Activated T-cell treated with anti-CD3 and anti-CD28 coated beads, Interleukin-2, amount 50 U/mL, for 4 hours (primary cell): ENCODE measurements around the gene RGS13. TPM values are rescaled to one million over a fixed set of nuclear protein-coding genes. Genes with fewer than 3 reads are reported as not detected.
"Not testable (repeated sequence)": the region's sequence is repeated elsewhere in the genome, so short reads cannot be mapped to it uniquely, and the experiment has no call there.

Experiments
- ATAC-seq, 2 donors: fragments of 200-7000 bp; cut with Tn5 transposase; one replicate each; pipeline ENCODE4 v1.10.0; 2021
- DNase-seq: peaks from one replicate; pipeline ENCODE4 v3.0.0-alpha.2; 2020
- H3K27me3 Mint-ChIP-seq: one replicate; pipeline ENCODE4 v1.8.0; 2021; ENCODE audit warnings: low read depth, mixed read lengths
- H3K36me3 Mint-ChIP-seq: one replicate; pipeline ENCODE4 v1.8.0; 2022; ENCODE audit warnings: mixed read lengths; ENCODE audit not compliant: insufficient read depth
- H3K4me1 Mint-ChIP-seq: one replicate; pipeline ENCODE4 v1.8.0; 2021; ENCODE audit warnings: low read depth, mixed read lengths
- H3K4me3 Mint-ChIP-seq: one replicate; pipeline ENCODE4 v1.8.0; 2021; ENCODE audit warnings: mild to moderate bottlenecking, moderate library complexity, mixed read lengths
- H3K9me3 Mint-ChIP-seq: one replicate; pipeline ENCODE4 v1.8.0; 2021; ENCODE audit warnings: mixed read lengths
- total RNA-seq, 3 donors: library from RNA; stranded (reverse); gene quantifications; one replicate each; pipeline ENCODE4 v1.2.1, GENCODE V29; 2021

Gene RGS13
- total RNA-seq, 3 donors from 2014 or later: not detected

GRCh38 chr1:192678099-192678498 is 42.2 kb downstream of the RGS13 start:
- Mint-ChIP-seq H3K36me3 (no peaks in the 10 kb centered on the region), H3K4me1 (no peaks in the 10 kb centered on the region), H3K4me3 (no peak overlapping the region), H3K27me3 (peaks cover 2% of the 10 kb centered on the region), H3K9me3 (no peaks in the 10 kb centered on the region)
- DNase-seq (no peak), ATAC-seq (no peak)

GRCh38 chr1:192682335-192682734 is 46.4 kb downstream of the RGS13 start:
- peaks cover 4% of the 10 kb centered on the region for H3K9me3 Mint-ChIP-seq
- no peak overlapping the region for H3K4me3 Mint-ChIP-seq
- no peaks in the 10 kb centered on the region for H3K4me1 Mint-ChIP-seq
- no peak for DNase-seq
- H3K36me3 Mint-ChIP-seq: no peaks in the 10 kb centered on the region
- H3K27me3 Mint-ChIP-seq: peaks cover 1% of the 10 kb centered on the region
- no peak for ATAC-seq

- H3K4me3 Mint-ChIP-seq, H3K36me3 Mint-ChIP-seq, DNase-seq, ATAC-seq, H3K9me3 Mint-ChIP-seq, H3K4me1 Mint-ChIP-seq, H3K27me3 Mint-ChIP-seq: not testable (repeated sequence)
Measured at GRCh38 chr1:192683081-192683480, 47.1 kb downstream of the RGS13 start.

GRCh38 chr1:192689459-192689858 is 53.5 kb downstream of the RGS13 start:
- Mint-ChIP-seq H3K4me1 (no peaks in the 10 kb centered on the region), H3K27me3 (peaks cover 15% of the 10 kb centered on the region), H3K4me3 (no peak overlapping the region), H3K36me3 (no peaks in the 10 kb centered on the region), H3K9me3 (peaks cover 7% of the 10 kb centered on the region)
- no peak for ATAC-seq
- no peak for DNase-seq

DNA sequence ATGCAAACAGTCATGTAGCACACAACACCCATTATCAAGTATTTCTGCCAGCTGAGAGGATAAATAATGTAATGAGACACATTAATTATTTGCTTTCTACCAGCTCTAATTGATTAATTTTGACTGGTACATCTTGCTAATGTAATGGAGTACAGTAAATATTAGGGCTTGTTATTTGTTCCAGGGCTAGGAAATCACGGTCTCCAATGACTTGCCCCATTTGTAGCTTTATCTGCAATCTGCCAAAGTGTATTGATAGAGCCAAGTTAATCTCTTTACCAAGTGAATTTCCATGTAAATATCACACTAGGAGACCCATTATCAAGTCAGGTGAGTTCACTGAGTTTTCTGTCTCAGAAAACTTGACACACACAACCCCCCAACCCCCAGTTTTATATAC is 55.1 kb downstream of the RGS13 start:
- H3K4me3 Mint-ChIP-seq: no peak overlapping the region
- no peaks in the 10 kb centered on the region for H3K4me1 Mint-ChIP-seq
- no peaks in the 10 kb centered on the region for H3K36me3 Mint-ChIP-seq
- no peak for DNase-seq
- peaks cover 3% of the 10 kb centered on the region for H3K9me3 Mint-ChIP-seq
- H3K27me3 Mint-ChIP-seq: peaks cover 15% of the 10 kb centered on the region
- ATAC-seq: no peak

- Mint-ChIP-seq H3K27me3 (peaks cover 4% of the 10 kb centered on the region), H3K9me3 (no peaks in the 10 kb centered on the region), H3K36me3 (no peaks in the 10 kb centered on the region), H3K4me3 (no peak overlapping the region), H3K4me1 (no peaks in the 10 kb centered on the region)
- DNase-seq (no peak), ATAC-seq (no peak)
Measured at GRCh38 chr1:192696082-192696481, 60.1 kb downstream of the RGS13 start.

- DNase-seq (no peak), ATAC-seq (no peak)
- Mint-ChIP-seq H3K4me3 (no peak overlapping the region), H3K9me3 (no peaks in the 10 kb centered on the region), H3K36me3 (no peaks in the 10 kb centered on the region), H3K4me1 (peaks cover 2% of the 10 kb centered on the region), H3K27me3 (no peaks in the 10 kb centered on the region)
Measured at GRCh38 chr1:192697771-192698170, 61.8 kb downstream of the RGS13 start.

- H3K27me3 Mint-ChIP-seq: no peaks in the 10 kb centered on the region
- no peak overlapping the region for H3K4me3 Mint-ChIP-seq
- H3K9me3 Mint-ChIP-seq: no peaks in the 10 kb centered on the region
- H3K36me3 Mint-ChIP-seq: no peaks in the 10 kb centered on the region
- no peak for ATAC-seq
- H3K4me1 Mint-ChIP-seq: peaks cover 8% of the 10 kb centered on the region
- DNase-seq: no peak
Measured at GRCh38 chr1:192698731-192699130, 62.8 kb downstream of the RGS13 start.

GRCh38 chr1:192700834-192701271 is 64.9 kb downstream of the RGS13 start:
- Mint-ChIP-seq H3K27me3 (no peaks in the 10 kb centered on the region), H3K9me3 (no peaks in the 10 kb centered on the region), H3K36me3 (no peaks in the 10 kb centered on the region), H3K4me3 (no peak overlapping the region), H3K4me1 (peaks cover 11% of the 10 kb centered on the region)
- ATAC-seq (no peak), DNase-seq (no peak)

- ATAC-seq (no peak), DNase-seq (no peak)
- no peaks in the 10 kb centered on the region for H3K36me3 Mint-ChIP-seq
- no peaks in the 10 kb centered on the region for H3K27me3 Mint-ChIP-seq
- no peaks in the 10 kb centered on the region for H3K9me3 Mint-ChIP-seq
- H3K4me3 Mint-ChIP-seq: no peak overlapping the region
- H3K4me1 Mint-ChIP-seq: peaks cover 11% of the 10 kb centered on the region
Measured at GRCh38 chr1:192702212-192702902, 66.4 kb downstream of the RGS13 start.

DNA sequence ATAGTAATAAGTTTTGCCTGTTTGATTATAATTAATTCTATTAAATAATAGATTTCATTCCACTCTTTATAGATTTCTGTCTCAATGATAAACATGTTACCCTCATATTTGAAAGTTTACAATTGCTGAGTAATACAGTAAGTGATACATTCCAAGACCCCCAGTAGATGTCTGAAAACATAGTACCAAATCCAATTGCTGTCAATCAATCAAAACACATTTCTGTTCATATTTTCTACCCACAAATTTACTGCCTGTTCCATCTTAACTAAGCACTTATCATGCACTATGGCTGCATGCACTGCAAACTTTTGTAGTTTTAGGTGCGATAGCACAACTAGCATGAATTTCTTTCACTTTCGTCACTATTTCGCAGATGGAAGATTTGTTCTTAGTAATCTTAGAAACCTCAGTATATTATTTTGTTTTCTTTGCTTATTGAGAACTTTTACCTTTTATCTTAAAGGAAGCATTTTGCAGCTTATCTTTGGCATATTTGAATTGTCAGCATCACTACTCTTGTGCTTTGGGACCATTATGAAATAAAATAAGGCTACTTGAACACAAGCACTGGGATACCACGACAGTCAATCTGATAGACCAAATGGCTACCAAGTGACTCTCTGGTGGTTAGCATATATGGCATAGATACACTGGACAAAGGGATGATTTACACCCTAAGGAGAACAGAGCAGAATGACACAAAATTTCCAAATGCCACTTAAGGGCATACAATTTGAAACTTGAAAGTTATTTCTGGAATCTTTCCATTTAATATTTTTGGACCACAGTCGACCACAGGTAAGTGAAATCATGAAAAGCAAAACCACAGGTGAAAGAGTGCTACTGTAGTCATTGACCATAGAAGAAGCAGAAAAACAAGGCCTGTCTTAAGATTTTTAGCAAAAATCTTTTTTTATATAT is 67.6 kb downstream of the RGS13 start:
- DNase-seq: no peak
- no peaks in the 10 kb centered on the region for H3K36me3 Mint-ChIP-seq
- peak; percentile 60 to 61 for ATAC-seq
- no peaks in the 10 kb centered on the region for H3K27me3 Mint-ChIP-seq
- H3K4me1 Mint-ChIP-seq: peaks cover 11% of the 10 kb centered on the region
- no peak overlapping the region for H3K4me3 Mint-ChIP-seq
- H3K9me3 Mint-ChIP-seq: no peaks in the 10 kb centered on the region

GRCh38 chr1:192705510-192705909 is 69.6 kb downstream of the RGS13 start:
- no peaks in the 10 kb centered on the region for H3K9me3 Mint-ChIP-seq
- no peak overlapping the region for H3K4me3 Mint-ChIP-seq
- peaks cover 11% of the 10 kb centered on the region for H3K4me1 Mint-ChIP-seq

DNA sequence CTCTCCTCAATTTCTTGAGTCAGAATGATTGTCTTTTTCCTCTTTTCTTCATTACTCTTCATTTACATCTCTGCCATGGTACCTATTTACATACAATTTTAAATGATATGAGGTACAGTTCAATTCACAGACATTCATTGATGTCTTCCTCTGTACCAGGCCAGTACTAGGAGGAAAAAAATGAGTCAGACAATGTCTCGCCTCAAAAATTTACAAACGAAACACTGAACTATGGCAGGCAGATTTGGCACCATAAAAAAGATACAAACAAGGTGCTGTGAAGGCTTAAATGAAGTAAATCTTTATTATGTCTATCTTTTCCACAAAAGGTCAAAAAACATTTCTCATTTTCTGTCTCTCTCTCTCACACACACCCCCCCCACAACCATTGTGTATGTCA is 71.0 kb downstream of the RGS13 start:
- Mint-ChIP-seq H3K4me3 (no peak overlapping the region), H3K9me3 (no peaks in the 10 kb centered on the region), H3K27me3 (no peaks in the 10 kb centered on the region), H3K4me1 (peaks cover 11% of the 10 kb centered on the region), H3K36me3 (no peaks in the 10 kb centered on the region)
- ATAC-seq: no peak
- no peak for DNase-seq

More at GRCh38 chr1:192705510-192705909, 69.6 kb downstream of the RGS13 start:
- ATAC-seq (no peak), DNase-seq (no peak)
- Mint-ChIP-seq H3K36me3 (no peaks in the 10 kb centered on the region), H3K27me3 (no peaks in the 10 kb centered on the region)

- Mint-ChIP-seq H3K36me3 (no peaks in the 10 kb centered on the region), H3K9me3 (no peaks in the 10 kb centered on the region), H3K27me3 (no peaks in the 10 kb centered on the region), H3K4me1 (peaks cover 9% of the 10 kb centered on the region), H3K4me3 (no peak overlapping the region)
- DNase-seq (no peak), ATAC-seq (no peak)
Measured at GRCh38 chr1:192707978-192708547, 72.1 kb downstream of the RGS13 start.
